K562 (cell line): Measurements from ENCODE around the gene ARL13B. TPM values are rescaled to one million over a fixed set of nuclear protein-coding genes. Genes with fewer than 3 reads are reported as not detected.

Experiments
- ARID3B ChIP-seq: fragments of 250-450 bp; sonication (Bioruptor Pico); IDR thresholded peaks from 2 replicates; pipeline ENCODE4 v1.4.0; 2020; ENCODE audit warnings: borderline replicate concordance
- DPF2 ChIP-seq: fragments of 450-650 bp; IDR thresholded peaks from 2 replicates; pipeline ENCODE4 v1.6.1; 2016
- E4F1 ChIP-seq: fragments of 250-450 bp; sonication (Bioruptor Pico); IDR thresholded peaks from 2 replicates; pipeline ENCODE4 v1.5.0; 2021; ENCODE audit warnings: mild to moderate bottlenecking, borderline replicate concordance
- FOSL1 ChIP-seq: fragments of 200-800 bp; sonication (Bioruptor generic); conservative IDR thresholded peaks from 2 replicates; pipeline ENCODE4 v1.6.1; 2016; ENCODE audit warnings: missing genetic modification characterization, missing compliant biosample characterization
- FOXJ2 ChIP-seq: fragments of 200-800 bp; sonication (Bioruptor generic); IDR thresholded peaks from 2 replicates; pipeline ENCODE4 v1.6.1; 2016; ENCODE audit warnings: missing genetic modification characterization, missing compliant biosample characterization
- JUND ChIP-seq, 2 experiments: IDR thresholded peaks; 2 replicates in 1 of 2; 3 replicates in 1 of 2; pipeline ENCODE4 v1.6.1; 2011; ENCODE audit warnings: borderline replicate concordance in 2 of 2, low read depth in 2 of 2, low read length in 2 of 2, improper control_type of control experiment in 1 of 2, missing biosample characterization in 1 of 2, missing genetic modification characterization in 1 of 2, missing genetic modification reagents in 1 of 2
- SIN3A ChIP-seq, 2 experiments: fragments of 150-350 bp in 1 of 2; IDR thresholded peaks; 2 replicates each; pipeline ENCODE4 v1.6.1; 2011 to 2016; ENCODE audit warnings: borderline replicate concordance in 2 of 2, low read depth in 2 of 2, low read length in 2 of 2, mild to moderate bottlenecking in 2 of 2, moderate library complexity in 2 of 2; ENCODE audit not compliant: control insufficient read depth in 1 of 2
- SMARCA4 ChIP-seq: fragments of 450-650 bp; IDR thresholded peaks from 2 replicates; pipeline ENCODE4 v1.6.1; 2016
- SMARCC2 ChIP-seq: fragments of 450-650 bp; IDR thresholded peaks from 2 replicates; pipeline ENCODE4 v1.6.1; 2017; ENCODE audit warnings: antibody characterized with exemption, moderate library complexity, mild to moderate bottlenecking, low read depth
- SMARCE1 ChIP-seq: fragments of 450-650 bp; IDR thresholded peaks from 2 replicates; pipeline ENCODE4 v1.7.1; 2016; ENCODE audit warnings: mild to moderate bottlenecking
- ZFX ChIP-seq: sonication (generic); formaldehyde crosslinking; IDR thresholded peaks from 2 replicates; pipeline ENCODE4 v1.8.0; 2022; ENCODE audit warnings: mild to moderate bottlenecking, missing genetic modification reagents, moderate library complexity
- ZNF224 ChIP-seq: sonication (generic); formaldehyde crosslinking; IDR thresholded peaks from 2 replicates; pipeline ENCODE4 v1.8.0; 2022; ENCODE audit warnings: mild to moderate bottlenecking, missing genetic modification reagents
- polyA plus RNA-seq, 8 experiments: library from polyadenylated mRNA; depleted of rRNA in 4 of 8; stranded (reverse) in 5 of 8; unstranded in 3 of 8; fragments of >200 nt; fragmentation: Nextera tagmentation in 2 of 8; fragmentation: Illumina TruSeq in 1 of 8; extraction: Ambion mirVana in 2 of 8; extraction: Trizol in 1 of 8; gene quantifications; 2 replicates each; pipeline versions ENCODE4 v1.2.1 to v1.2.3, GENCODE V29; 2011 to 2014; ENCODE audit warnings: inconsistent platforms in 1 of 8, missing spikeins in 1 of 8
- total RNA-seq, 7 experiments: library from RNA; depleted of rRNA in 6 of 7; stranded (reverse); fragments of >200 nt in 6 of 7; fragmentation: Illumina TruSeq in 2 of 7; extraction: Trizol in 2 of 7; gene quantifications; 2 replicates each; pipeline versions ENCODE4 v1.2.1 to v1.2.3, GENCODE V29; 2011 to 2021; ENCODE audit warnings: low replicate concordance in 1 of 7

Gene ARL13B
- total and polyA plus RNA-seq, 9 of the 15 experiments (the other 6 are each of a cell fraction or from before 2014, with no cell fraction given), result 4.1 to 16.9 (median 12.2) TPM

GRCh38 chr3:93969997-93970396 lies 10.0 kb upstream of the ARL13B start (continued):
- peak; percentile 62 for TF ChIP-seq SMARCC2
- no peak for TF ChIP-seq E4F1 (CRISPR knock-in tag)
- TF ChIP-seq FOSL1 (tag), result peak; percentile 91
- TF ChIP-seq SIN3A (IDR thresholded peaks at IDR 0.05; ENCODE audit: borderline replicate concordance in 2 of 2, control insufficient read depth in 1 of 2, low read depth in 2 of 2, low read length in 2 of 2), result no peak
- no peak for TF ChIP-seq ZNF224 (CRISPR knock-in tag)
- TF ChIP-seq ARID3B (CRISPR knock-in tag), result no peak
- no peak for TF ChIP-seq FOXJ2 (tag)
- TF ChIP-seq SMARCE1, result peak; percentile 85
- TF ChIP-seq JUND (IDR thresholded peaks at IDR 0.05; ENCODE audit: borderline replicate concordance, low read depth, low read length), result peak; percentile 79
- TF ChIP-seq JUND (tag; IDR thresholded peaks at IDR 0.05; ENCODE audit: borderline replicate concordance, low read depth, low read length), result peak; percentile 77; the same call in 2 of the 3 replicates
- 0 out of 2 replicates have a peak, but pooled peaks have one; percentile 2 for TF ChIP-seq ZFX (CRISPR knock-in tag)
- TF ChIP-seq SMARCA4, result peak; percentile 74
- TF ChIP-seq DPF2, result peak; percentile 69
